WERI-Rb-1 (cell line): ENCODE measurements around the gene PPP4R1.

ENCODE experiments used
- DNase-seq: peaks from one replicate; pipeline ENCODE4 v3.0.0-alpha.2; 2020
- H3K27ac ChIP-seq: fragments of 250-450 bp; sonication (Bioruptor Pico); 2 replicates; pipeline ENCODE4 v1.5.1; 2020; ENCODE audit warnings: mild to moderate bottlenecking, moderate library complexity
- H3K27me3 ChIP-seq: fragments of 250-450 bp; sonication (Bioruptor Pico); 2 replicates; pipeline ENCODE4 v1.5.1; 2021; ENCODE audit warnings: mild to moderate bottlenecking, low read depth, moderate library complexity; ENCODE audit not compliant: insufficient read depth, severe bottlenecking
- H3K36me3 ChIP-seq: fragments of 250-450 bp; sonication (Bioruptor Pico); 2 replicates; pipeline ENCODE4 v1.5.1; 2020; ENCODE audit warnings: mild to moderate bottlenecking, moderate library complexity
- H3K4me3 ChIP-seq: 2 replicates; pipeline ENCODE4 v1.5.1; 2011; ENCODE audit warnings: low read depth, mild to moderate bottlenecking, control low read depth, low read length
- H3K9me3 ChIP-seq: fragments of 250-450 bp; sonication (Bioruptor Pico); 2 replicates; pipeline ENCODE4 v1.5.1; 2021; ENCODE audit warnings: mild to moderate bottlenecking, moderate library complexity; ENCODE audit not compliant: severe bottlenecking
- TF ChIP-seq, protein P1 (sequence below): IDR thresholded peaks from 2 replicates; pipeline ENCODE4 v1.5.1; 2011; ENCODE audit warnings: low read depth, mild to moderate bottlenecking, control low read depth, inconsistent platforms, low read length

Gene PPP4R1

GRCh38 chr18:9613550-9614400 is 584 bp downstream of the PPP4R1 start:
- H3K9me3 ChIP-seq: no peaks in the 10 kb centered on the region
- no peaks in the 10 kb centered on the region for H3K27me3 ChIP-seq
- H3K4me3 ChIP-seq: peak overlapping the region; percentile 95
- TF ChIP-seq, protein P1, sequence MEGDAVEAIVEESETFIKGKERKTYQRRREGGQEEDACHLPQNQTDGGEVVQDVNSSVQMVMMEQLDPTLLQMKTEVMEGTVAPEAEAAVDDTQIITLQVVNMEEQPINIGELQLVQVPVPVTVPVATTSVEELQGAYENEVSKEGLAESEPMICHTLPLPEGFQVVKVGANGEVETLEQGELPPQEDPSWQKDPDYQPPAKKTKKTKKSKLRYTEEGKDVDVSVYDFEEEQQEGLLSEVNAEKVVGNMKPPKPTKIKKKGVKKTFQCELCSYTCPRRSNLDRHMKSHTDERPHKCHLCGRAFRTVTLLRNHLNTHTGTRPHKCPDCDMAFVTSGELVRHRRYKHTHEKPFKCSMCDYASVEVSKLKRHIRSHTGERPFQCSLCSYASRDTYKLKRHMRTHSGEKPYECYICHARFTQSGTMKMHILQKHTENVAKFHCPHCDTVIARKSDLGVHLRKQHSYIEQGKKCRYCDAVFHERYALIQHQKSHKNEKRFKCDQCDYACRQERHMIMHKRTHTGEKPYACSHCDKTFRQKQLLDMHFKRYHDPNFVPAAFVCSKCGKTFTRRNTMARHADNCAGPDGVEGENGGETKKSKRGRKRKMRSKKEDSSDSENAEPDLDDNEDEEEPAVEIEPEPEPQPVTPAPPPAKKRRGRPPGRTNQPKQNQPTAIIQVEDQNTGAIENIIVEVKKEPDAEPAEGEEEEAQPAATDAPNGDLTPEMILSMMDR: no peak
- DNase-seq: peak; percentile 62
- peak overlapping the region; percentile 94 for H3K27ac ChIP-seq
- peaks cover 13% of the 10 kb centered on the region for H3K36me3 ChIP-seq

GRCh38 chr18:9612977-9613376 is 1.4 kb downstream of the PPP4R1 start:
- TF ChIP-seq, protein P1: no peak
- H3K27me3 ChIP-seq: no peaks in the 10 kb centered on the region
- H3K4me3 ChIP-seq: peak overlapping the region; percentile 95
- no peak for DNase-seq
- H3K27ac ChIP-seq: no peak overlapping the region
- no peaks in the 10 kb centered on the region for H3K9me3 ChIP-seq
- peaks cover 13% of the 10 kb centered on the region for H3K36me3 ChIP-seq

- H3K4me3 ChIP-seq: no peak overlapping the region
Observed at GRCh38 chr18:9612215-9612830, 2.0 kb downstream of the PPP4R1 start.

GRCh38 chr18:9609190-9609589 is 5.2 kb downstream of the PPP4R1 start:
- Histone ChIP-seq H3K36me3 (peaks cover 13% of the 10 kb centered on the region), H3K4me3 (no peak overlapping the region), H3K9me3 (no peaks in the 10 kb centered on the region), H3K27ac (no peak overlapping the region), H3K27me3 (no peaks in the 10 kb centered on the region)
- DNase-seq: no peak
- TF ChIP-seq, protein P1: no peak

More at GRCh38 chr18:9612215-9612830, 2.0 kb downstream of the PPP4R1 start:
- H3K36me3 ChIP-seq: peaks cover 13% of the 10 kb centered on the region
- no peaks in the 10 kb centered on the region for H3K27me3 ChIP-seq
- TF ChIP-seq, protein P1: peak; percentile 73
- no peaks in the 10 kb centered on the region for H3K9me3 ChIP-seq
- peak; percentile 37 for DNase-seq
- no peak overlapping the region for H3K27ac ChIP-seq

DNA sequence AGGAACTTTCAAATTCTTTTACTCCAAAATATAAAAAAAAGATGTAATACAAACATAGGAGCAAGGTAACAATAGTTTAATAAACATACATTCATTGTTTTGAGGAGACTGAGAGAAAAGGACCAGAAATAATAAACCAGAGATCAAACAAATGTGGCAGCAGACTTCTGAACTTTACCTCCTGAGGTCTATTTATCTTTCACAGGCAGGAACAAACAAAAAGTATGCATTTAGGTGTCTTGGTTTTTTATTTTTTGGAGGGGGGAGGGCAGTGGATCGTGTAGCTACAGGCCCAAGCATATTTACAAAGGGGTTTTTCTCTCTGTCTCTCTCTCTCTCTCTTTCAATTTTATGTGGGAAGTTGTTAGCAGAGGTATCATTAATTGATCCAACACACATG is 5.6 kb downstream of the PPP4R1 start:
- no peak for DNase-seq
- Histone ChIP-seq H3K27ac (no peak overlapping the region), H3K27me3 (no peaks in the 10 kb centered on the region)

More for the DNA sequence above, 5.6 kb downstream of the PPP4R1 start:
- no peaks in the 10 kb centered on the region for H3K9me3 ChIP-seq
- TF ChIP-seq, protein P1: no peak
- H3K36me3 ChIP-seq: peaks cover 13% of the 10 kb centered on the region
- no peak overlapping the region for H3K4me3 ChIP-seq
